Stomach (tissue), 4 donors: ENCODE data around the gene MARK1.

Experiments
- POLR2A ChIP-seq, 4 donors: fragments of 450-650 bp; IDR thresholded peaks; one replicate each; pipeline ENCODE4 v1.6.1; 2016; ENCODE audit warnings: antibody characterized with exemption in 4 of 4, control low read depth in 2 of 4, mild to moderate bottlenecking in 1 of 4, moderate library complexity in 1 of 4
- TF ChIP-seq, protein P1 (sequence below), 7 experiments: fragments of 450-650 bp in 4 of 7; fragments of 200-600 bp in 3 of 7; sonication (generic) in 3 of 7; IDR thresholded peaks; one replicate each; pipeline ENCODE4 v1.5.1; 2016 to 2019; ENCODE audit warnings: antibody characterized with exemption in 7 of 7, control low read depth in 2 of 7, mild to moderate bottlenecking in 1 of 7

DNA sequence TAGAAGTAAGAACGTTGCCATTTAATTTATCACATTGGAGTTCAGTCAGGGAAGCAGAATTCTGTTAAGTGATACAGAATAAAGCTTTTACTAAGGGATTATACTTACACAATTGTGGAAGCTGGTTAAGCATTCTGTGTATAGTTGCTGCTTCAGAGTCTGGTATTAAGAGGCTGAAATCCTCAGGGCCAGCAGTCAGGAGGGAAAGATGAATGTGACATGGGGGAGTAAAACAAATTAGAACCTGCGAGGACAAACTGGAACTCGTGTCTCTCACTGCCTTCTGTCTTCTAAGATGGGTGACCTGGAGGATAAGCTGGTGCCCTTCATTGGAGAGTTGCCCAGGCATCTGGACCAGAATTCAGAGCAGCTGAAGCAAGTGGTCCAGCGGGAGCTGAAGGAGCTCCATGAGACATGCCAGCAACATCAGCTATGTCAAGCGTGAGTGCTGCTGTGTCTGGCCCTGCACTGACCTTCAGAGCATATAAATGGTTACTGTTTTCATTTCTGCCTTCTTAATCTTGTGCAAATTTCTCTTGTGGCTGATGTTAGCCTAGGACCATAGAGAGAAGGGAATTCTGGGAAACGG lies 23.0 kb downstream of the MARK1 start:
- TF ChIP-seq, protein P1, sequence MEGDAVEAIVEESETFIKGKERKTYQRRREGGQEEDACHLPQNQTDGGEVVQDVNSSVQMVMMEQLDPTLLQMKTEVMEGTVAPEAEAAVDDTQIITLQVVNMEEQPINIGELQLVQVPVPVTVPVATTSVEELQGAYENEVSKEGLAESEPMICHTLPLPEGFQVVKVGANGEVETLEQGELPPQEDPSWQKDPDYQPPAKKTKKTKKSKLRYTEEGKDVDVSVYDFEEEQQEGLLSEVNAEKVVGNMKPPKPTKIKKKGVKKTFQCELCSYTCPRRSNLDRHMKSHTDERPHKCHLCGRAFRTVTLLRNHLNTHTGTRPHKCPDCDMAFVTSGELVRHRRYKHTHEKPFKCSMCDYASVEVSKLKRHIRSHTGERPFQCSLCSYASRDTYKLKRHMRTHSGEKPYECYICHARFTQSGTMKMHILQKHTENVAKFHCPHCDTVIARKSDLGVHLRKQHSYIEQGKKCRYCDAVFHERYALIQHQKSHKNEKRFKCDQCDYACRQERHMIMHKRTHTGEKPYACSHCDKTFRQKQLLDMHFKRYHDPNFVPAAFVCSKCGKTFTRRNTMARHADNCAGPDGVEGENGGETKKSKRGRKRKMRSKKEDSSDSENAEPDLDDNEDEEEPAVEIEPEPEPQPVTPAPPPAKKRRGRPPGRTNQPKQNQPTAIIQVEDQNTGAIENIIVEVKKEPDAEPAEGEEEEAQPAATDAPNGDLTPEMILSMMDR (IDR thresholded peaks at IDR 0.05) = no peak
- TF ChIP-seq POLR2A (IDR thresholded peaks at IDR 0.05) = no peak
